Spinal cord (tissue), 10 donors: ENCODE data around the gene SMCO3. TPM values are rescaled to one million over a fixed set of nuclear protein-coding genes. Genes with fewer than 3 reads are reported as not detected.
"Not testable (repeated sequence)": the region's sequence is repeated elsewhere in the genome, so short reads cannot be mapped to it uniquely, and the experiment has no call there.

Experiments
- DNase-seq, 6 donors: peaks; one replicate each; pipeline versions ENCODE4 v3.0.0 to v3.0.0-alpha.2; 2013 to 2015; ENCODE audit warnings: low spot score in 6 of 6, low read depth in 4 of 6
- H3K27ac ChIP-seq: one replicate; pipeline ENCODE4 v1.5.1; 2013; ENCODE audit warnings: low read depth, low read length, control low read depth
- H3K27me3 ChIP-seq: one replicate; pipeline ENCODE4 v1.6.1; 2013; ENCODE audit warnings: low read length; ENCODE audit not compliant: control insufficient read depth, insufficient read depth
- H3K36me3 ChIP-seq: one replicate; pipeline ENCODE4 v1.6.1; 2013; ENCODE audit warnings: low read length; ENCODE audit not compliant: control insufficient read depth, insufficient read depth
- H3K4me1 ChIP-seq: one replicate; pipeline ENCODE4 v1.6.1; 2013; ENCODE audit warnings: low read length; ENCODE audit not compliant: control insufficient read depth, insufficient read depth
- H3K4me3 ChIP-seq: one replicate; pipeline ENCODE4 v1.5.1; 2013; ENCODE audit warnings: low read depth, low read length, control low read depth
- H3K9me3 ChIP-seq: one replicate; pipeline ENCODE4 v1.6.1; 2013; ENCODE audit warnings: low read length; ENCODE audit not compliant: control insufficient read depth, insufficient read depth
- WGBS: methylation state at CpG from one replicate; pipeline ENCODE4 v1.1.5; 2013; ENCODE audit warnings: missing lambda C conversion rate; ENCODE audit not compliant: insufficient coverage; 5-methylcytosine and 5-hydroxymethylcytosine counted together
- polyA plus RNA-seq, 2 donors: library from polyadenylated mRNA; unstranded; fragments of 120-200 nt; gene quantifications; one replicate each; pipeline ENCODE4 v1.2.1, GENCODE V29; 2013; ENCODE audit not compliant: insufficient read length in 2 of 2
- total RNA-seq, 2 donors: library from RNA; depleted of rRNA in 1 of 2; stranded (reverse); fragments of 120-200 nt in 1 of 2; fragments of >200 nt in 1 of 2; gene quantifications; one replicate each; pipeline versions ENCODE4 v1.2.3 to v1.2.4, GENCODE V29; 2013 to 2014
- donor health status: healthy.

SMCO3 gene
- total and polyA plus RNA-seq, 4 donors: 0.44 to 7.4 (median 3.1) TPM

GRCh38 chr12:14770496-14771461 lies 43.2 kb downstream of the SMCO3 start:
- Histone ChIP-seq H3K27me3 (no peaks in the 10 kb centered on the region), H3K9me3 (no peaks in the 10 kb centered on the region), H3K4me1 (peaks cover 34% of the 10 kb centered on the region), H3K27ac (peak overlapping the region; percentile 95), H3K36me3 (no peaks in the 10 kb centered on the region), H3K4me3 (peak overlapping the region; percentile 93)
- under 1% methylated on average over 53 of the region's 56 CpGs for WGBS
- peak; percentile 81 to 98 (median 90) for DNase-seq

- peak; percentile 50 to 91 (median 67) for DNase-seq
- WGBS: 0% methylated on average over 38 of the region's 38 CpGs
- Histone ChIP-seq H3K27me3 (no peaks in the 10 kb centered on the region), H3K27ac (peak overlapping the region; percentile 95), H3K36me3 (no peaks in the 10 kb centered on the region), H3K9me3 (no peaks in the 10 kb centered on the region), H3K4me1 (peaks cover 32% of the 10 kb centered on the region), H3K4me3 (peak overlapping the region; percentile 93)
These were observed 44.0 kb downstream of the SMCO3 start for GRCh38 chr12:14769969-14770495.

- no peaks in the 10 kb centered on the region for H3K36me3 ChIP-seq
- peak overlapping the region; percentile 95 for H3K27ac ChIP-seq
- WGBS: 7% methylated on average over 26 of the region's 26 CpGs
- peak overlapping the region; percentile 93 for H3K4me3 ChIP-seq
- no peaks in the 10 kb centered on the region for H3K9me3 ChIP-seq
- DNase-seq: peak in 1 of 6 donors; percentile 75
- H3K4me1 ChIP-seq: peaks cover 26% of the 10 kb centered on the region
- H3K27me3 ChIP-seq: no peaks in the 10 kb centered on the region
These were observed 44.5 kb downstream of the SMCO3 start for GRCh38 chr12:14769466-14769968.

GRCh38 chr12:14768823-14769405 lies 45.1 kb downstream of the SMCO3 start:
- Histone ChIP-seq H3K27ac (peak overlapping the region; percentile 95), H3K9me3 (no peaks in the 10 kb centered on the region), H3K4me3 (peak overlapping the region; percentile 93), H3K36me3 (no peaks in the 10 kb centered on the region), H3K4me1 (peaks cover 25% of the 10 kb centered on the region), H3K27me3 (no peaks in the 10 kb centered on the region)
- WGBS: 59% methylated on average over 14 of the region's 16 CpGs
- peak in 1 of 6 donors; percentile 11 for DNase-seq

GRCh38 chr12:14767617-14768016 lies 46.4 kb downstream of the SMCO3 start:
- no CpG with 5 or more reads among the region's 1 CpG for WGBS
- Histone ChIP-seq H3K4me1 (peaks cover 18% of the 10 kb centered on the region), H3K27ac (no peak overlapping the region), H3K36me3 (no peaks in the 10 kb centered on the region), H3K4me3 (no peak overlapping the region), H3K9me3 (no peaks in the 10 kb centered on the region), H3K27me3 (no peaks in the 10 kb centered on the region)
- DNase-seq: no peak

- H3K27me3 ChIP-seq: no peaks in the 10 kb centered on the region
- H3K4me3 ChIP-seq: no peak overlapping the region
- no peaks in the 10 kb centered on the region for H3K9me3 ChIP-seq
- no peaks in the 10 kb centered on the region for H3K36me3 ChIP-seq
- DNase-seq: no peak
- H3K4me1 ChIP-seq: peaks cover 18% of the 10 kb centered on the region
- WGBS: no CpG with 5 or more reads among the region's 3 CpGs
- no peak overlapping the region for H3K27ac ChIP-seq
These were observed 47.2 kb downstream of the SMCO3 start for GRCh38 chr12:14766649-14767215.

GRCh38 chr12:14766020-14766419 lies 48.0 kb downstream of the SMCO3 start:
- H3K36me3 ChIP-seq, H3K9me3 ChIP-seq, H3K4me3 ChIP-seq, H3K27ac ChIP-seq, H3K27me3 ChIP-seq, DNase-seq: not testable (repeated sequence)
- WGBS: 79% methylated on average over 3 of the region's 3 CpGs
- peaks cover 18% of the 10 kb centered on the region for H3K4me1 ChIP-seq

GRCh38 chr12:14765398-14765797 lies 48.6 kb downstream of the SMCO3 start:
- no peaks in the 10 kb centered on the region for H3K27me3 ChIP-seq
- no peak for DNase-seq
- no CpG with 5 or more reads among the region's 2 CpGs for WGBS
- no peaks in the 10 kb centered on the region for H3K36me3 ChIP-seq
- H3K27ac ChIP-seq: no peak overlapping the region
- H3K4me3 ChIP-seq: no peak overlapping the region
- no peaks in the 10 kb centered on the region for H3K9me3 ChIP-seq
- H3K4me1 ChIP-seq: peaks cover 13% of the 10 kb centered on the region

GRCh38 chr12:14759711-14760280 lies 54.2 kb downstream of the SMCO3 start:
- H3K27ac ChIP-seq: not testable (repeated sequence)

More at GRCh38 chr12:14759711-14760280, 54.2 kb downstream of the SMCO3 start:
- WGBS: 87% methylated on average over 2 of the region's 6 CpGs
- H3K36me3 ChIP-seq, H3K9me3 ChIP-seq, H3K4me1 ChIP-seq, H3K27me3 ChIP-seq, DNase-seq, H3K4me3 ChIP-seq: not testable (repeated sequence)
